Measurements from ENCODE around the gene ZSCAN12.

DNA sequence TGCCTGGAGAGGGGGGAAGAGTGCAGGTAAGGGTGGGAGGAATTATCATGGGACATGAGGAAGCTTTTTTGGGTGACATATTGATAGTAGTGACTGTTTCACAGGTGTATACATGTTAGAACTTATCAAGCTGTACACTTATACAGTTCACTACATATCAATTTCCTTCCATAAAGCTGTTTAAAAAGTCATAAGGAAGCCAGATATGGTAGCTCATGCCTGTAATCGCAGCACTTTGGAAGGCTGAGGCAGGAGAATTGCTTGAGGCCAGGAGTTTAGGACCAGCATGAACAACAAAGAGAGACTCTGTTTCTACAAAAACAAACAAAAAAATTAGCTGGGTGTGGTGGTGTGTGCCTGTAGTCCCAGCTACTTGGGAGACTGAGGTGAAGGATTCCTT is 21.7 kb downstream of the ZSCAN12 start:
- TF ChIP-seq, protein P1, sequence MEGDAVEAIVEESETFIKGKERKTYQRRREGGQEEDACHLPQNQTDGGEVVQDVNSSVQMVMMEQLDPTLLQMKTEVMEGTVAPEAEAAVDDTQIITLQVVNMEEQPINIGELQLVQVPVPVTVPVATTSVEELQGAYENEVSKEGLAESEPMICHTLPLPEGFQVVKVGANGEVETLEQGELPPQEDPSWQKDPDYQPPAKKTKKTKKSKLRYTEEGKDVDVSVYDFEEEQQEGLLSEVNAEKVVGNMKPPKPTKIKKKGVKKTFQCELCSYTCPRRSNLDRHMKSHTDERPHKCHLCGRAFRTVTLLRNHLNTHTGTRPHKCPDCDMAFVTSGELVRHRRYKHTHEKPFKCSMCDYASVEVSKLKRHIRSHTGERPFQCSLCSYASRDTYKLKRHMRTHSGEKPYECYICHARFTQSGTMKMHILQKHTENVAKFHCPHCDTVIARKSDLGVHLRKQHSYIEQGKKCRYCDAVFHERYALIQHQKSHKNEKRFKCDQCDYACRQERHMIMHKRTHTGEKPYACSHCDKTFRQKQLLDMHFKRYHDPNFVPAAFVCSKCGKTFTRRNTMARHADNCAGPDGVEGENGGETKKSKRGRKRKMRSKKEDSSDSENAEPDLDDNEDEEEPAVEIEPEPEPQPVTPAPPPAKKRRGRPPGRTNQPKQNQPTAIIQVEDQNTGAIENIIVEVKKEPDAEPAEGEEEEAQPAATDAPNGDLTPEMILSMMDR (conservative IDR thresholded peaks at IDR 0.05 in 1 of 2, IDR thresholded peaks at IDR 0.05 in 1 of 2; ENCODE audit: low read depth in 1 of 2, low read length in 2 of 2), result no peak
- TF ChIP-seq EZH2 (IDR thresholded peaks at IDR 0.05; ENCODE audit: low read length, missing control alignments), result no peak
